NCI-H1436 (cell line): ENCODE results near the gene PRR15L.
A peak's percentile ranks its signal among the peaks of the same experiment; 100 is the strongest.
"Not testable (repeated sequence)": the region's sequence is repeated elsewhere in the genome, so short reads cannot be mapped to it uniquely, and the experiment has no call there.

Experiments
- DNase-seq: peaks from one replicate; lab custom pipeline; 2025; lab: John Stamatoyannopoulos, UW

The PRR15L gene, protein sequence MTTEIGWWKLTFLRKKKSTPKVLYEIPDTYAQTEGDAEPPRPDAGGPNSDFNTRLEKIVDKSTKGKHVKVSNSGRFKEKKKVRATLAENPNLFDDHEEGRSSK

DNA sequence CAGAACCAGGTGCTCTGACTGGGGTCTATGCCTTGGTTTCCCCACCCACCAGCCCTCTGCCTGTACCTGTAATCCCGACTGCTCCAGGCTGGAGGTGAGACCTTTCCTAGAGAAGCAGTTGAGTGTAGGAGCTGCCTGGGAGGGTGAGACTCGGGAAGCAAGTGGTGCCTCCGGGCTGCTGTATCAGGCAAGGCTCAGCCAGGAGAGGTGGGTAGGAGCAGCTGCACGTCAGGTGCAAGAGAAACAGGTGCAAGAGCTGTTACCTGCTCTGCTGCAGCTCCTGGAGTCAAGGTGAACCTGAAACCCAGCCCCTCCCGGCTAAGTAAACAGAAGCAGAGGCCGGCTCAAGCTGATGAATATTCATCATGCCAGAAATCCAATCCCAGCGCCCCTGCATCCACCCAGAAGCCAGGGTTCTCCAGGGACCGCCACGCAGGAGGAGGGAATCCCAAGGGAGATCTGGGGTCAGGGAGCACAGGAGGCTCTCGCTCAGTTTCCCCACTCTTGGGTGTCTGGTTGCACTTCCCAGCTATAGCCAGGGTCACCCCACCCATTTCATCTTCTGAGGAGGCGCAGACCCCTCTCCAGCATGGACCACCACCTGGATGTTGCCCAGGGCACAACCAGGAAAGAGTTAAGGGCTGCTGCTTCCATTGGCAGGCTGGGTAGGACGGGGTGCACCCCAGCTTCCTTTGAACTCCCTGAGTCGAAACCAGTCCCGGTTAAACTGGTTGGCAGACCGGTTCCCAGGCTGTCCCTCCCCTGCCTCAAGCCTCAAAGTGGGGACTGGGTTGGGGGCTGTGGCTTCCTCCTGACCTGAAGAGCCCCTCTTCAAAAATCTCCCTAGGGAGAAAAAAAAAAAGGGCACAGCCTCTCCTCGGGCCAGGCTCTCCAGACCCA lies at the start of gene PRR15L:
Gene PRR15L (minus strand): TSS at position 293 of the 900 bp plus-strand sequence. CDS start 4,649 bp downstream, outside the sequence.
- peak; percentile 94 for DNase-seq

DNA sequence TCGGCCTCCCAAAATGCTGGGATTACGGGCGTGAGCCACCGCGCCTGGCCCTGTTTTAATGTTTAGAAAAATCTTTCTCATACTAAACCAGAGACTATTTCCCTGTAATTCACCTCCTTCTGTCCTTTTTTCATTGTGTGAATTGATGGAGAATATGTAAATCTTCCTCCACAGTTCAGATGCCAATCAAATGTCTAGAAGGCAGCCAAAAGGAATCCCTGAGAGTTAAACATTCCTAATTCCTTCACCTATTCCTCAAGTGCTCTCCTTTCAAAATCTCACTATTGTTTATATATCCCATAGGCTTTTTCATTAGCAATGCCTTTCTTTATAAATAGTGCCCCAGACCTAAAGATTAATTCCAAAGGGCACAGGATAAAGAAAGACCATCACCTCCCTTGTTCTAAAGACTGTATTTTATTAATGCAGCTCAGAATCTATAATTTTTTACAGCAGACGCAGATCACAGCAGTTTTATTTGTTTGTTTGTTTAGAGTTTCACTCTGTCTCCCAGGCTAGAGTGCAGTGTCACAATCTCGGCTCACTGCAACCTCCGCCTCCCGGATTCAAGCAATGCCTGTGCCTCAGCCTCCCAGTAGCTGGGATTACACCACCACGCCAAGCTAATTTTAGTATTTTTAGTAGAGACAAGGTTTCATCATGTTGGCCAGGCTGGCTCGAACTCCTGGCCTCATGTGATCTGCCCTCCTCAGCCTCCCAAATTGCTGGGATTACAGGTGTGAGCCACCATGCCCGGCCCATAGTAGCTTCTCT lies 49.4 kb upstream of the PRR15L start:
- DNase-seq, result no peak

DNA sequence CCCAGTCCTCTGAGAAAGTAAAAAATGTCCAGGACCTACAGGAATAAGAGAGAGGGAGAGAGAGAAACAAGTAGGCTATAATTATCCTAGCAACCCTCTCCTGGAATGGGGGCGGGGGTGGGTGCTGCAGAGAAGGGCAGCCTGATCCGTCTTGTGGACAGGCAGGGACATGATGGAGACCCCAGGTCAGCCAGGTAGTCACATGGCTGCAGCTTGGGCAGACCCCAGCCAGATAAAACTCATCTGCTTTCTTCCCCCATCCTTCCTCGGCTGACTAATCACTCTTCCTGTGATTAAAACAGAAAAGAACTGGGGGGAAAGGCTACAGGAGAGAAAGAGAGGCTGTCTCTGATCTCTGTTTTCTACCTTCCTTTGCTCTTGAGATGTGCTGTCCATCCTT lies 47.3 kb upstream of the PRR15L start:
- DNase-seq, result peak; percentile 41

DNA sequence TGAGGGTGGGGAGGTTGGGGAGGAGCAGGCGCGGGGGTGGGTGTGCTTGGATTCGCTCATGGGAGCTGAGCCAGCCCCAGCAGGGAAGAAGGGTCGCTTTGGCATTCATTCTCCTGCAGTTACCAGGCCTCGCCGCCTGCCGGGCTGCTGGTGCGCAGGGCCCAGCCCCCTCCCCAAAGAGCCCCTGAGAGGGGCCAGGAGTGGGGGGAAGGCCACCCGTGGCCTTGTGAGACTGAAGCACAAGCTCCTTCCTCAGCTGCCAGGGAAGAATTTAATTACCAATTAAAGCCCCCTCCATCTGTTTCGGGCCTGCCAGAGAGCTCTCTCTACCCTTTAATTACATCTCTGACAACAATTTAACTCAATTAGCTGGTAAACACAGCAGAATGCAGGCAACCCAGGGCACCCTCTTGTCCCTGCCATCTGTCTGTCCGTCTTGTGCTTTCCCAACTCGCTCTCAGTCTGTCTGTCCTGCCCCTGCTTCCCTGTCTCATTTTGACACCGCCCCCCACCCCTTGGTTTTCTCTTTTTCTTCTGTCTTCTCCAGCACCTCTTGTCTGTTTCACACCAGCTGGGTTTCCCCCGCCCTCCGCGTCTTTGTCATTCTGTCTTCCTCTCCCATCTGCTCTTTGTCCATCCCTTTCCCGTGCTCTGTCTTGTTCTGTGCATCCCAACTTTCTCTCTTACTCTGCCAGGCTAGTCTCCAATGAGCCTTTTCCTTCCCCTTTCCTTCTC lies 45.9 kb upstream of the PRR15L start:
- peak; percentile 97 for DNase-seq

DNA sequence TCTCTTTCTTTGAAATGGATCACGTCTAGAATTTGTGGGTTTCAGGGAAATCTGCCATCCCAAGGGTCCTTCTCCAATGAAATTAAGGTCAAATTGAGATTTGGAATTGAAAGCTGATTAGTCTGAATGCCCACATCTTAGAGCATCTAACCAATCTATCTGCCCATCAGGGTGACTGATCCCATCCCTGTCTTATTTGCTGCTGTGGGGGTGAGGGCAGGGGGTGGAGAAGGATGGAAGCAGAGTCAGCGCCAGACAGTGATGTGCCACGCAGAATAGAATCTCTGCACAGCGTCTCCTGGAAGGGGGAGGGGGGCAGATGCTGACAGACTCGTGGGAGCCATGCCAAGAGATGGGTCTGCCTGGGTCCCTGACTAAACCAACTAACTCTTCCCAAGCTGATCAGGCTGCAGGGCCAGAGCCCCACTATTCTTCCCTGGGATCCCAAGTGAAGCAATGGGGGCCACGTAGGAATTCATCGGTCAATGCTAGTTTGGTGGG lies 45.3 kb upstream of the PRR15L start:
- peak; percentile 64 for DNase-seq

DNA sequence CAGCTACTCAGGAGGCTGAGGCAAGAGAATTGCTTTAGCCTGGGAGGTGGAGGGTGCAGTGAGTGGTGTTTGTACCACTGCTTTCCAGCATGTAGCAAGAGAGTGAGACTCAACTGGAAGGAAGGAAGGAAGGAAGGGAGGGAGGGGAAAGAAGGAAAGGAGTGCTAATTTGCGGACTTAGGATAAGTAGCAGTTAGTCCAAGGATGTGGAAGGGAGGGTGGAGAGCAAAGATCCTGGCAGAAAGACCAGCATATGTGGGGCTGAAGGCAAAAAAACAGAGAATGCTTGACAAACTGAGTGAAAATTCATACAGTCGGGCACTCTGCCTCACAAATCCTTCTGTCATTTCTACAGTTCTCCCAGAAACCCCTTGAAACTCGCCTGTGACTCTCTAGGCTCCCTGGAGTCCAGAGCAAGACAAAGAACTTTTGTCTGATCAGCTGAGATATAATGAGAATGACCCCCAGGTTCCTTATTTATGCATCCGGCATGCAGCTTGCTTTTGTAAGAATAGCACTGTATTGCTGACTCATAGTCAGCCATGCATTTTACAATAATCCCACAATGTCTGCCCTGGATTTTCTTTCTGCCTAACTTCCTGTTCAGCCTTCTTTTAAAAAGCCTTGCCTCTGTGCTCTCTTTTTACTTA lies 44.7 kb upstream of the PRR15L start:
- peak; percentile 82 for DNase-seq

DNA sequence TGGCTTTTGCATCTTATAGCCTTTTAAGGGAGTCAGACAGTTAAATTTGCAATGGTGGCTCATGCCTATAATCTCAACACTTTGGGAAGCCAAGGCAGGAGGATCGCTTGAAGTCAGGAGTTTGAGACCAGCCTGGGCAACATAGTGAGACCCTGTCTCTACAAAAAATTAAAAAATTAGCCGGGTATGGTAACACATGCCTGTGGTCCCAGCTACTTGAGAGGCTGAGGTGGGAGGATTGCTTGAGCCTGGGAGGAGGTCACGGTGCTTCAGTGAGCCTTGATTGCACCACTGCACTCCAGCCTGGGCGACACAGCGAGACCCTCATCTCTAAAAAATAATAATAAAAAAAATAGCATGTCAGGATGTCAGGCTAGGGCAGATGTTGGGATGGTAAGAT lies 44.0 kb upstream of the PRR15L start:
- DNase-seq, result not testable (repeated sequence)

DNA sequence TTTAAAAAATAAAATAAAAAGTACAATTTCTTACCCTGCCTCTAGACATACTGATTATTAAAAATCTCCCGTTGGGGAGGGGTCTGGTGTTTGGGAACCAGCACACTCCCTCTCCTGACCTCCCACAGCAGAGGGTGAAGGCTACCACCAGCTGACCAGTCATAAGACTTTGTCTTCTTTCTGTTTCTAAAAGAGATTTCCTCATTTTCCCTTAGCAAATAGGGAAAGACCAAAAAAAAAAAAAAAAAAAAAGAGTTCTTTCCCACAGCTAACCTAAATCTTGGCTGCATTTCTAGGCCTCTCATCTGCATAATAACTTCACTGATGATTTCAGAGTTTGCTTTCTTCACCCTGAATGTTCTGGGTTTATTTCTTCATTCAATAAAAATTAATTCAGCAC lies 43.5 kb upstream of the PRR15L start:
- no peak for DNase-seq

DNA sequence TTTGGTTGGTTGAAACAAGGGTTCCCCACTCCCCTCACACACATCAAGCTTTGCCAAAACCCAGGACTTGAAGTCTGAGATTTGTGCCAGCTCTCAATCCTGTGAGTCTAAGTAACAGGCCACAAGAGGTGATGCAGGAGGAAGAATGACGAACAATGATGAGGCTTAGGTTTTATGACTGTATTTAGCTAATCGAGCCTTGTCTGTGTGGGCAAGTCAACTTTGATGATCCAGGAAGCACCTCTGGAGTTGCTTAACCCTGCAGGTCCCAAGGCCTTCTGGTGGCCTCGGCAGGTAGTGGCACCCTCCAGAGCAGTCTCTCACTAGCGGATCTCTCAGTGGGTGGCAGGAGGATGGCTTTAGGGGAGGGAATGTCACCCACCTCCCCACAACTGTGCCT lies 41.9 kb upstream of the PRR15L start:
- peak; percentile 51 for DNase-seq

DNA sequence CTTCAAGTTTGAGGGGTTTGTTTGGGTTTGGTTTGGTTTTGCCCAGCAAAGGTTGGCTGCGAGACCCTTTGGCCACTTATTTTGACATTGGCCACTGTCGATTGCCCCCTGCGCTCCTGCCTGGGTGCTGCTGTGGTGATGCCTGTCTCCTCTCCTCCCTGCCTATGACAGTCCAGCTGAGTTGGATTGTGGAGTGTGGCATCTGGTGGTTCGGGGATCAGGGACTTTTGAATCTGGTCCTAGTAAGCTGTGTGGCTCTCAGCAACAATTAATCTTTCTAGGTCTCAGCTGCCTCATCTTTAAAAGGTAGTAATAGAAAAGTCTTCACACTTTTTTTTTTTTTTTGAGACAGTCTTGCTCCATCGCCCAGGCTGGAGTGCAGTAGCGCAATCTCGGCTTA lies 40.4 kb upstream of the PRR15L start:
- DNase-seq, result no peak

DNA sequence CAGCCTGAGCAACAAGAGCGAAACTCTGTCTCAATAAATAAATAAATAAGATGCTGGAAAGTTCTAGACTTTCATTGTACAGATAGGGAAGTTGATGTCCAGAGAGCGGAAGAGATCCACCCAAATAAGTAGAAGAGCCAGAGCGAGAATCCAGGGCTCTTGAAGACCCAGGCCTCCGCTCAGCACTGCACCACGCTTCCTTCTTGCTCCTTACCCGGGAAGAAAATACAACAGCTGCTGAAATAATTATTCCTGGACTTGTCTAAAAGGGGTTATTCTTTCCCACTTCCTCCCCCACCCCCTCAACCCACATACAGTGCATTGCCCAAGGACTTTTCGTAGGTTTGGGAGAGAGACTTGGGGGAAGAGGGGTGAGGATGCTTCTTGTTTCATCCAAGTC lies 39.9 kb upstream of the PRR15L start:
- DNase-seq, result no peak

DNA sequence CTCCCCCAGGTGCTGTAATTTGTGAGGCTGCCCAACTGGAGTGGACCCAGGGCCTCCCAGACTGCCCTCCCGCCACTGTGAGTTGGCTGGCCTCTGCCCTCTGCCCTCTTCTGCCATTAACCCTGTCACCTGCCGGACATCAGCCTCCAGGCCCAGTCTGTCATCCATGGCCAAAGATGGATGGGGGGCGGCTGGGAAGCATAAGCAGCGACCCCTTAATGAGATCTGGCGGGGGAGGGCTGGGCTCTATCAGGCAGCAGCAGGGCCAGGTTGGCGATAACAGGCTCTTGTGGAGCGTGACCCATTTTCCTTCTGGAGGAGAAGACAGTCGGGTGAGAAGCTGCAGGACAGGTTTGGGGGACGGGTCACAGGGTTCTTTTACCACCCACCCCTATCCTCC lies 38.5 kb upstream of the PRR15L start:
- DNase-seq, result no peak

DNA sequence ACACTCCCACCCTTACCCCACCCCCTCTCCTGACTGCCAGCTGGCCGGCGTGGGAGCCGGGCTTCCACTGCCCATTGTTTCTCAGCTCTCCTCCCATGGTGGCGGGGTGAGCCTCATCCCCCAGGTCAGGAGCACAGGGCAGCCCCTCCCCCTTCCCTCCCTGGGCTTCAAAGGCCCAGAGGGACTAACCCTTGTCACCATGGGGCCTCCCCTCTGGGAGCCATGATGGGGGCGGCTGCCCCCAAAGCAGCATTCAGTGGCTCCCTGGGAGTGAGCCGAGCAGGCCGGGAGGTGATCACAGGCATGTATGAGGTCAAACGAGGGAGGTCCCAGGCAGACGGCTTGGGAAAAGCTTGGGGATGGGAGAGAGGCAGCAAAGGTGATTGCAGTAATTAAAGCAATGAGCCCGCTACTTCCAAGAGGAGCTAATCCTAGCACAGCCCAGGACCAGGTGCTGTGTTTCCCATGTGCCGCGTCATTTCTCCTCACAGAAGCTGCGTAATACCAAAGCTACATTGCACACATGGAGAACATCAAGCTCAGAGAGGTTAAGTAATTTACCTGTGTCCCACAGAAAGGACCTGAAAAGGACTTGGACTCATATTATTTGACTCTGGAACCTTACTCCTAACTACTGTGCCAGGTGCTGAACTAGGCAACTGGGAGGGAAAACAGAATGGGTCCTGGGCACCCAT lies 37.7 kb upstream of the PRR15L start:
- peak; percentile 46 for DNase-seq

DNA sequence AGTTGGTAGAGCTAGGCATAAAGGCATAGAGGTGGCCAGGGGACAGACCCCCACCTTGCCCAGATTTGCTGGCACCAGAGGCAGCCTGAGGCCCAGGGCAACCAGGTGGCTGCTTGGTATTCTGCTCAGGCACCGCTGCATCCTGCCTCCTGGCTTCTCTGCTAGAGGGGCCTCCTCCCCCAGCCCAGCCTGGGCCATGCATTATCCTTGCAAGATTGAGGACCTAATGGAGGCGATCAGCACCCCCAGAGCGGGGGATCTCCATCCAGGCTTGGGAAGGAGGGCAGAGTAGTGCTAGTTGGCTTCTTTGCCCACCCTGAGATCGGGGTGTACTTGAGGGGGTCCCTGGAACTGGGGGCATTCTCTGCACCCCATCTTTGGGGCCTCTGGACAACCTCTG lies 37.0 kb upstream of the PRR15L start:
- DNase-seq, result no peak

DNA sequence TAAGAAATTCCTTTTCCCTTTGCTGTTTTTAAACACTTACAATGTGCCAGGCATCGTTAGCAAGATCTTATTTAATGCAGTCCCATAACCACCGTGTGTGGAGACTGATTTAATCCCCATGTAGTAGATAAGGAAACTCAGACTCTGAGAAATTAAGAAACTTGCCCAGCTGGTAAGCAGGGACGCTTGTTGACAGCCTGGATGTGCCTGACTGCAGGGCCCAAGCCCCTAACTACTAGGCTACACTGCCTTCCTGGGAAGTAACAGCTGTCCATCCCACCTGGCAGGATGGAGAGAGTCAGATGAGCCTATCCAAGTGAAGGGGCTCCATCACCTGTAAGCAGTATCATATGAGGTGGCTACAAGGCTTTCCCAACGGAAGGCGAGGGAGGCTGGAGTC lies 36.3 kb upstream of the PRR15L start:
- no peak for DNase-seq

DNA sequence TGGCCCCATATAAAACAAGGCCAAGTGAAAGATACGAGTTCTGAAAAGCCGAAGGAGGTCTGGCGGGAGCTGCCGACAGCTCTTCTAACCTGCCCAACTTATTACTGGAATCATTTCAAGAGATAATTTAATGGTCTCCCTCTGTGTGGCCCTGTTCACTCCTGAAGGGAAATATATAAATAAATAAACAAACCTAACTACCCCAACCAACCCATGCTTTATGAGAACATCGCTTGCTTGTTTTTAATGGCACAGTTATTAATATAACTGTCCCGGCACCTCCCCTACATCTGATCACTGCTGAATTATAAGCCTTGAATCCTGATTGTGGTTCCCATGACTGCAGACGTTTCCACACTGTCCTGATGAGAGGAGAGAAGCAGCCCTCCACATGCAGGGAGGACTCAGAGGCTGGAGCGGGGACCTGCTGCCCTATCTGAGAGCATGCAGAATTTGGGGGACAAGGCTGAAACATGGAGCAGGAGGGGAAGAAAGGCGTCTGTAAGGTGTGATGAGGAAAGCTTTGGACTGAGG lies 35.4 kb upstream of the PRR15L start:
- DNase-seq, result no peak

DNA sequence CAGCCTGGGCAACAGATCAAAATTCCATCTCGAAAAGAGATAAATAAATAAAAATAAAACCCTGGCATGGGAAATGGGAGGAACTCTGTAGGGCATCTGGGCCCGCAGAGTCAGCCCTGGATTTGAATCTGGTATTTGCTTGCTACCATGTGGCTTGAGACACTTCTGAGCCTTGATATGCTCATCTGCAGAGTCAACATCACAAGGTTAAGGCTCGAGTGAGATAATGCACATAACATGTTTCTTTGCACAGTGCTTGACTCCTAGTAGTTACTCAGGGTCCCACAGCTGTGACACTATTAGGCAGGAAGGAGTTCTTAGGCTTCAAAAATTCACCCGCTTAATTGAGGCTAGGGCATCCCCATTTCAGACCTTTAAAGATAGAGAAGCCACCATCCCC lies 34.5 kb upstream of the PRR15L start:
- no peak for DNase-seq

DNA sequence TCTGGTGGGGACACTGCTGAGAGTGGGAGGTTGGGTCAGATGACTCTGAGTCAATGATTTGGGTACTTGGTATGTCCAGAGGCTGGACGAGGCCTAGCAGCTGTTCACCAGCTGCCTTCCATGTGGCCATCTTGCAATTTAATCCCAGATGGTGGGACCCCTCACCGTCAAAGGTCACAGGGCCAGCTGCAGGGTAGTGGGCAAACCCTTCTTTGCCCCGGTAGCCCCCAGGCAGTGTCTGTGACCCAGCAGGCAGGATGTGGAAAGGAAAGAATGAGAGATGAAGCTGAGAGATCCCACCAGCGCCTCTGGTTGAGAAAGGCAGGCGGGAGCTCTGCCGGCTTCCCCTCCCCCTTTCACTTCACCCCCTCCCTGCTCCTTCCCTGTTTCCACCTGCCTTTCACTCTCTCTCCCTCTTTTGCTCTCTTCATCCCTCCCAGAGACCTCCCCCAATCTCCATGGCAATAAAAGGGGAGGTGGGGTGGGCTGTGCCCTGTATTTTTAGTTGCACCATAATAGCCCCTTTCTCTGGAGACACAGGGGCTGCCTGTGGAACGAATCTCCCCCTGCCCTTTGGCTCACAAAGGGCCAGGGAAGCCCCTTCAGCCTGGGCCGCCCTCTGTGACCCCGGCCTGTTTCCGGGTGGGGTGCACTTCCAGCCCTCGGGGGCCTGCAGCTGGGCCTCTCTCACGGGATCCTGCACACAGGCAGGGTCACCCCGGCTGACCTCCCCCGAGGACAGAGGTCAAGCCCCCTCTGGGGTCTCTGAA lies 33.5 kb upstream of the PRR15L start:
- peak; percentile 79 for DNase-seq

DNA sequence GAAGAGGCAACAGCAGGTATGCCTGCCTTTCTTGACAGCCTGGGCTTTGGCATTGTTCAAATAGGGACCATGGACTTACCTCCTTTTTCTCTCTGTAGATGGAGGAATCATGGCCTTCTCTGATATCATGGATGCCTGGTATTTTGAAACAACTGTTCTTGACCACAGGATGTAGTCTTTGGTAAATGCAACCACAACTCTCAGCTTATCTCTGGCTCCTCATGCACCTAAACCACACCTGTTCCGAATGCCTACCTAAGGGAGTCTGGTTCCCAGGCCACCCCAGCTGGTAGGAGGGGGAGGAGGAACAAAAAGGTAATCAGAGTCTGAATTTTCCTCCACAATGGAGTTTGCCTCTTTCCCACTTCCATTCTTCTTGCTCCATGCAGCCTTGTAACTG lies 32.0 kb upstream of the PRR15L start:
- no peak for DNase-seq

DNA sequence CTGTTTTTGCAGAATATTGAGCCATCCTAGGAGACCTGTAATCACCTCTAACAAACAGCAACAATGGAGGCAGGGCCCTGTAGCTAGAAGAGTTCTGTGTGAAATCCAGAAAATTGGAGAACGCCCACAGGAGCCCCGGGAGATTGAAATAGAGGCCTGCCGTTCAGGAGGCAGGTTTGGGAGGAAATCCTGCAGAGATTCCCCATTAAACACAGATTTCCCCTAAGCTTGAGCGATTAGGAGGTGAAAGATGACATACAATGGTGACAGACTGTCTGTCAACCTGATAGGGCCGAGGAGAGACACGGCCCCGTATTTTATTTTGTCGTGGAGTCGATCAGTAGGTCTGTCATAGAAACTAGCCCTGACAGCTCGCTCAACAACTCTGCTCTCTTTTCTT lies 31.5 kb upstream of the PRR15L start:
- DNase-seq, result no peak
